NCI-H1930 (cell line): Measurements from ENCODE around the gene DAD1.
A peak's percentile ranks its signal among the peaks of the same experiment; 100 is the strongest.
"Not testable (repeated sequence)": the region's sequence is repeated elsewhere in the genome, so short reads cannot be mapped to it uniquely, and the experiment has no call there.

Source experiments
- DNase-seq, 2 experiments: peaks; one replicate each; lab custom pipeline; 2025; lab: John Stamatoyannopoulos, UW

DAD1 gene

DNA sequence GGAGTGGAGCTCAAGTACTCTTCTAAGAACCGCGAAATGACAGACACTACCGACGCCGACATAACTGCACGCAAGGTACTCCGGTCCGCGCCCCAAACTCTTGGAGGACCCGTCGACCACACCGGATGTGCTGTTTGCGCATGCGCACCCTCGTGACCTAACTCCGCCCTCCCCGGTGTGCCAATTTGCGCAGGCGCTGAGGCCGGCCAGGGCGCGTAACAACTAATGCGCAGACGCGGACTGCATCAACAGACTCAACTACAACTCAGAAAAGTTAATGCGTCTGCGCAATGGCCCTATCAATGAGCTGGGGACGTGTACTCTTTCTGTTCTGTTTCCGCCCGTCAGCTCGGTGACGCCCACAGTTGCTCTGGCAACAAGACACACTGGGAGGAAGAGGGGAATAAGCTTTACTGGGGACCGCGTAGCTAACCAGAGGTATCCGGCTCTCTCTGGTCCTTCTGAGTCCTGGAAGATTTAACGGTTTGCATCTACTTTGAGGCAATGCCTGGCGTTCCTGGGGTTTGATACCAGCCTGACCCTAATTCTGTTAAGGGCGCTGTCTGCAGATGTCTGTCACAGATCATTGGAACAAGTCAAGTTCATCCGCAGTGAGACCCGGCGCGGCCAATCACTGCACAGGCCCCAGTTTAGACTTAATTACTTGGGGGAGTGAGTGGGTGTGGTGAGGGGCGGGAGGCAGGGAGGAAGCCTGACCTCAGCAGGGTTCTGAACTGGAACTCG lies at the start of gene DAD1:
TSS of gene DAD1 (minus strand) at position 129 of the 744 bp plus-strand sequence. CDS start at position 62, 67 bp downstream.
- DNase-seq = peak; percentile 95 to 98

DNA sequence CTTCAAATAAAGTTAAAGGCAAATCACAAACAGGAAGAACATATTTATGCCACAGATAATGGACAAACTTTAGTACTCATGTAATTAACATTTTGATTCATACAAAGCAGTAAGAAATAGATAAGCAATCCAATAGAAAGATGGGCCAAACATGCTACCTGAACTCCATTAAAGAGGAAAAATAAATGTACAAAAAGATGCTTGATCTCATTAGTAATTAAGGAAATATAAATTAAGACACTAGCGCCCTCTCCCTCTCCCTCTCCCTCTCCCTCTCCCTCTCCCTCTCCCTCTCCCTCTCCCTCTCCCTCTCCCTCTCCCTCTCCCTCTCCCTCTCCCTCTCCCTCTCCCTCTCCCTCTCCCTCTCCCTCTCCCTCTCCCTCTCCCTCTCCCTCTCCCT lies 47.0 kb upstream of the DAD1 start:
- DNase-seq = not testable (repeated sequence)

DNA sequence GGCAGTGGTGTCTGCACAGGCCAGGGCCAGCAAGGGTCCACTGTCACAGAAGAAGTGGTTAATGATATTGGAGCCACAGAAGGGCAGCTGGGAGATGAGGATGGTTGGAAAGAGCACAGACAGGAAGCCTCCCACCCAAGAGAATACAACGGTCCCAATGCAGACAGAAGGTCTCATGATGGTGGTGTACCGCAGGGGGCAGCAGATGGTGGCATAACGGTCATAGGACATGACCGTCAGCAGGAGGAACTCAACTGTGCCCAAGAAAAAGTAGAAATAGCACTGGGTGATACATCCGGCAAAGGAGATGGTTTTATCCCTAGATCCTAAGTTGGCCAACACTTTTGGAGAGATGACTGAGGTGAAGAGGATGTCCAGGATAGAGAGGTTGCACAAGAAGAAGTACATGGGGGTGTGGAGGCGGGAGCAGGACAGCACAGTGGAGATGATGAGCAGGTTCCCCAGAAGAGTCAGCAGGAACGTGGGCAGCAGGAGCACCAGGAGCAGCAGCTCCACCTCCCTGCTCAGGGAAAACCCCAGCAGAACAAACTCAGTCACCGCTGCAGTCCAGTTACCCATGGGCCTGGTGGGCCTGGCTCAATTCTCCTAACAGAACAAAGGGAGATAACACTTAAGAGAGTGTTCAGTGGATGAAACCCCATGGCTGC lies 45.3 kb upstream of the DAD1 start:
- DNase-seq = no peak

DNA sequence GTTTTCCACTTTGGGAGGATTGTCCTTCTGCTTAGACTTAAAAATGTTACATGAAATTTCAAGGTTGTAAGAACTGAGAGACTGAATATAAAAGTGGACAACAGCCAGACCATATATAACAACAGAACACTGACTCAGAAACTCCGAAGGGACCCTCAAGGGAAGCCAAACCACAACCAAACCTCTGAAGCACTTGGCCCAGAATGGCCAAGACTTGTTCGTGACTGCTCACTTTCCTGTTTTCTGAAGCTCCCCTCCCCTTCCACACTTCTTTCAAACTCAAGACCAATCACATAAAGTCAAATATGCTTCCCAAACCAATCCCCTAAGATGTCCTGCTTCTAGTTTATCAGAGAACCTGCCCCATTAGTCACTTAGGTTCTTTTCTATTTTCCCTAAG lies 41.5 kb upstream of the DAD1 start:
- no peak for DNase-seq

DNA sequence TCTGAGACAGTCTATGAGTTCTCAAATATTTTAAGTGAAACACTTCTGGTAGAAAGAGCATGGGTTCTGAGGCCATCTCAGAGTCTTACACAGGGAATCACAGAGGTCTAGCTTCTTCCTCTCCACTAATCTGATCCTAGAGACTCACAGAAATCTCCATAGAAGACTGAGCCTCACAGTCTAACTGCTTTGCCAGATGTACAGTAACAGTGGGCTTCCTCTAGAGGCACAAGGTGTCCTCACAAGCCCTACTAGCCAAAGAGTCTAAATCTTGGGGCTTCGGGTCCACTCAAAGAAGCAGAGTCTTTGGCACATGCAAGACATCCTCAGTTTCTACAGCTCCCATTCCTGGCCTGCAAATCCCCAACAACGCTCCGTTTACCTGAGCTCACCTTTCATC lies 41.0 kb upstream of the DAD1 start:
- DNase-seq = no peak

DNA sequence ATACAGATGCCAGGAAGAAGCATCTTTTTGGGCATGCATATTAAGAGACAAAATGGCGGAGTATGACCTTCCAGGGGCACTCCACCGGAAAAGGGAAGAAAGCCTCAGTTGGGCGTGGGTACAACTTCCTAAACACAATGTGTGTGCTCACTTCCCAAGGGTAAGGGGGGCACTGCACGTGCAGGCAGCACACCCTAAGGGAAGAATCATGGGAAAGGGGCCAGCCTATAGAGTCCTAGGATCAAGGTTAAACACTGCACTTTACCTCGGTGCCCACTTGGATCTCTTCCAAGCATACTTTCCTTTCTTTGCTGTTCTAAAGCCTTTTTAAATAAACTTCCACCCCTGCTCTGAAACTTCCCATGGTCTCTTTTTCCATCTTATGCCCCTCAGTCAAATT lies 40.3 kb upstream of the DAD1 start:
- DNase-seq = no peak

DNA sequence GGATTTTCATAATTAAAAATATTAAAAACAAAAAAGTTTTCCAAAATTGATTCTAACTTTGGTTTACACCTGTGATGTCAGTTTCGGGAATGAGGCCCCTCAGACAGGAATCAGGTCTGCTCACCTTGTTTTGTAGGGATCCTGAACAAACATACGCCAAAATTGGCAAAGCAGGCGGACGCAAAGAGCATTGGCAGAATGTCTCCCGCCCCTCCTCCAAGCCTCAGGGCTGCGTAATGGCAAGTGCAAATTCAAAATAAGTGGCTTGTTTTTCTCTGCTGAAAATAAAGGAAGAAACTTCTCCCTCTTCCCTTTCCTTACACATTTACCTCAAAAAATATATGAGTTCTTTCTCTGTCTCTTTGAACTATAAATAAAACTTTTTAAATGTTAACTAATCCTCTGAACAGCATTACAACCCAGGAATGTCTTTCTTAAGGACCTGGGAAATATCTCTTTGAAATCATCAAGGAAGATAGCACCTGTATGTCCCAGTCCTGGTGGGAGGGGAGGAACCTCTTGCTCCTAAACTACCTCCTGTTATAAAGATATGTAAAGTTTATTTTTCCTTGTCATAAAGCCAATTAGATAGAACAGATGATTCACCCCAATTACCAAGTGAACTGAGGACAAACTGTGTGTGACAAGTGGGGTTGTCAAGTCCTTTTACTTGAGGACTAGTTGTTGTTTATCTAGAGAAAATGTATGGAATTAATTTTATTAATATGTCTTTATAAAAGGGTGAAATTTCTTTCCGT lies 38.7 kb upstream of the DAD1 start:
- DNase-seq = no peak

DNA sequence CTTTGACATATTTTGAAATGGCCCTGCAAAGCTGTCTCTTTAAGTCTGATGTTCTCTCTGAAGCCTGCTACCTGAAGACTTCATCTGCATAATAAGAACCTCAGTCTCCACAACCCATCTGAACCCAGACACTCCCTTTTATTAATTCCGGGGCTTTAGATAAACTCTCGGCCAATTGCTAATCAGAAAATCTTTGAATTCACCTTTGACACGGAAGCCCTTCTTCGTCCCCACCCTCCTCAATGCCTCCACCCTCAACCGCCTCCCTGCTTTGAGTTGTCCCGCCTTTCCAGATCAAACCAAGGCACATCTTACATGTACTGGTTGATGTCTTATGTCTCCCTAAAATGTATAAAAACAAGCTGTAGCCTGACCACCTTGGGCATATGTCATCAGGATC lies 37.6 kb upstream of the DAD1 start:
- no peak for DNase-seq

DNA sequence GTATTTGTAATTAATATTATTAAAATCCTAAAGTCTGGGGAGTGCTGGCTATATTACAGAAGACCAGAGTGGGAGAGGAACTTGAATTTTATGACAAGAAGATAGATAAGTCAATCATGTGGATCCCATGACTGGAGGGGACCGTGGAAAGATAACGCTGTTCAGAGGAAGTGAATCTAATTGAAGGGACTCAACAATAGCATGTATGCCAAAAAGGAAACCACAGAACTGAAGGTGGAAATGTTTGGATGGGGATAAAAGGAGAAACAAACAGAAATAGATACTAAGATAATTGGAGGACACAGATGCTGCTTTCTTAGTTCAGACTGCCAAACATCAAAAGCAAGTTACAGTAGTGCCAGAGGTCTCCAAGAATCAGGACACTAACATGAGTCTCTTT lies 34.0 kb upstream of the DAD1 start:
- DNase-seq = no peak

DNA sequence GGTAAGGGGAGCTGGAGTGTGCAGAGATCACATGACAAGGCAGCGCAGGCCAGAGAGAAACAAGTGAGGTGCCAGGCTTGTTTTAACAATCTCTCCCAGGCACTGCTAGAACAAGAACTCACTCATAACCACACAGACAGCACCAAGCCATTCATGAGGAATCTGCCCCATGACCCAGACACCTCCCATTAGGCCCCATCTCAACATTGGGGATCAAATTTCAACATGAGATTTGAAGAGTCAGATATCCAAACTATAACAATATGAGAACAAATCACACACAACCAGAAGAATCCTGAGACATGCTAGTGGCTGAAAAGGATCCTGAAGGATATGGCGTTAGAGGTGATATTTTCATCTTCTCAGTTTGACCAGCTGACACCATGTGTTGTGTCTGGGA lies 33.2 kb upstream of the DAD1 start:
- no peak for DNase-seq

DNA sequence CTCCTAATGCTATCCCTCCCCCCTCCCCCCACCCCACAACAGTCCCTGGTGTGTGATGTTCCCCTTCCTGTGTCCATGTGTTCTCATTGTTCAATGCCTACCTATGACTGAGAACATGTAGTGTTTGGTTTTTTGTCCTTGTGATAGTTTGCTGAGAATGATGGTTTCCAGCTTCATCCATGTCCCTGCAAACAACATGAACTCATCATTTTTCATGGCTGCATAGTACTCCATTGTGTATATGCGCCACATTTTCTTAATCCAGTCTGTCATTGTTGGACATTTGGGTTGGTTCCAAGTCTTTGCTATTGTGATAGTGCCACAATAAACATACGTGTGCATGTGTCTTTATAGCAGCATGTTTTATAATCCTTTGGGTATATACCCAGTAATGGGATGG lies 26.7 kb upstream of the DAD1 start:
- DNase-seq = not testable (repeated sequence)

DNA sequence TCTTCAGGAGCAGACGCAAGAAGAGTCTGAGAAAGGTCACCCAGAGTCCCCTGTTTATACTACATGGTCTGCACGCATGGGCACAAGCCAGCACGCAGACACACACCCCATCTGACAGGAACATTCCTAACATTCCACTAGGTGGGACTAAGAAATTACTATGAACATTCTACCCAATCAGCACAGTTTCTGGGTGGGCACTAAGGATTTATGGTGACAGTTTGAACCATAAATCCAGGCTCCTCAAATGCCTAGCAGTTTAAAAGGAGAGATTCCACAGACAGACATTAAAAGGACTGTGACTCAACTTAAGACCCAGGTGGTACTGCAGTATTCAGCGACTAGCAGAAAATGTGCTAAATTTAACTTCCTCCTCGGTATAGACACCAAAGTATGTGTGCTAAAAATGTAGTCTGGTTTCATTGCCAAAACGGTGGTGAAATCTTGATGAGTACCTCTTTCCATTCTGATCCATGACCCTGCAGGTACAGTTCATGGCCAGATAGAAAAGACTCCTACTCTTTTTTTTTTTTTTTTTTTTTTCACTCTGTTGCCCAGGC lies 25.3 kb upstream of the DAD1 start:
- no peak for DNase-seq

DNA sequence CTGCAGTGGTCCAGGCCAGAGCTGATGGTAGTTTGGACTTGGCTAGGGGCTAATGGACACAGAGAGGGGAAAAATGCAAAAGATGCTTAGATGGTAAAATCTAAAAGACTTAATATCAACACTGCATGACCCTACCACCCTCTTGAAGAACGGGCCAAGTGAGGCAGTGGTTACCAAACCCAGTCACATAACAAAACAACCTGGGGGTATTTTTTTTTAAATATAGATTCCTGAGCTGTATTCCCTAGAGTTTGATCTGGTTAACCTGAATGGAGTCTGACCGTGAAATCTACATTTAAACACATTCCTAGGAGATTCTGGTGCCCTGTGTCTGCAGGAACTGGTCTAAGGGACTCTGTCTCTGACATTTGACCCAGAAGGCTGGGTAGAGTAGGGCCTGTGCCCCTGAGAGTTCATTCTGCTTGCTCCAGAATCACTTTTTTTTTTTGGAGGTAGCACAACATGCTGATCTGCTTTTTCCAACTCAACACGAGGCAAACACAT lies 24.8 kb upstream of the DAD1 start:
- no peak for DNase-seq

DNA sequence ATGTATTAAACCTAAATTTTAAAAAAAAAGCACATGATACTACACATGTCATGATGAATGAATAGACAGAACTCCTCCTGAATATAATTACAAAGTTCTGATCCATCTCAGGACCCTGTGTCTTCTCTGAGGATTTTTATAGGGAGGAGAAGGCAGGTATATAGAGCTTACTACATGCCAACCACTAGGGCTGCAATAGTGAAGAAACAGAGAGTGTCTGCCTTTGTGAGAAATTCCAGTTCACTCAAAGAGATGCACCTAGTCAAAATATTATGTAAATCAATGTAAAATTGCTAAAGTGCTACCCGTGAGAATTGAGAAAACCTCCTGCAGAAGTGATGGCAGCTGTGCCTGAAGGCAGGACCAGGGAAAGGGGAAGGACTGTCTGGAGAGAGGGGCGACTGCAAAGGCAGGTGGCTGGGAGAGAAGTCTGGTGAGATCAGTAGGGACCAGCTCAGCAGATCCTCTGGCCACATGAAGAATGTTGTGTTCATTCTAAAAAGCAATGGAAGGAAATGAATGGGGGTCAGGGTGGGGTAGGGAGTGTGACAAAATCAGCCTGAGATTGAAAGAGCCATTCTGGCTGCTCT lies 24.2 kb upstream of the DAD1 start:
- DNase-seq = no peak

DNA sequence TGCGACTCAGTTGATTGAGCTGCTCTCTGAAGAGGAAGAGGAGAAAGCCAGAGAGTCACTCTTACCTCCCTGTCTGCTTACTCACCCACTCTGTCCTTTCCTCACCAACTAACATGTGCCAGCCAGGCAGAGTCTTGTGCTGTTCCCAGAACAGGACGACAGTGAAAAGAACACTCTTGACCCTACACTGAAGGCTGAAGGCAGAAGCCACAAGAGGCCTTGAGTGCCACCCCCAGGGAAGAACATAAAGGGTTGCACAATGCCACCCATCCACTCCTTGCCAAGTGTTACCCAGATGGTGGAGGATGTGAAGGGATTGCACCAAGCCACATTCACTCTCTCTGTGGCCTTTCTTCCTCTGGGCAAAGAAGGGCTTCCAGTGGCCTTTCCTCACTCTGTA lies 21.9 kb upstream of the DAD1 start:
- DNase-seq = no peak

DNA sequence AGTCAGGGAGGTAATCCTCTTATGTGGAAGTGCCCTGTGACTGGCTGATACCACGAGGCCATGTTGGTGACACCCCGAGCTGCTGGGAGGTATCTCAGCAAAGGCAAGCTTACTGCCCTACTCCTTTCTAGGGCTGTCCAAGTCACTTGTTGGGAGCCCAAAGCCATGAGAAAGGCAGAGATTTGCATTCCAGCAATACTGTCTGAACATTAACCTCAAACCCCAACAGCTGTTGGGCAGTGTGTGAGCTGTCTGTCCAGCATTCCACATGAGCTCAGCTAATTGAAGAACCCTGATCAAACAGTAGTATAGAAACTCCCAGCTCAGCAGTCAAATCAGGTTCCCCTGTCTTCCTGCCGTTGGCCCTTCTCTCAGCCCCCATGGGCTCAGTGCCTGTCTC lies 18.3 kb upstream of the DAD1 start:
- DNase-seq = no peak

DNA sequence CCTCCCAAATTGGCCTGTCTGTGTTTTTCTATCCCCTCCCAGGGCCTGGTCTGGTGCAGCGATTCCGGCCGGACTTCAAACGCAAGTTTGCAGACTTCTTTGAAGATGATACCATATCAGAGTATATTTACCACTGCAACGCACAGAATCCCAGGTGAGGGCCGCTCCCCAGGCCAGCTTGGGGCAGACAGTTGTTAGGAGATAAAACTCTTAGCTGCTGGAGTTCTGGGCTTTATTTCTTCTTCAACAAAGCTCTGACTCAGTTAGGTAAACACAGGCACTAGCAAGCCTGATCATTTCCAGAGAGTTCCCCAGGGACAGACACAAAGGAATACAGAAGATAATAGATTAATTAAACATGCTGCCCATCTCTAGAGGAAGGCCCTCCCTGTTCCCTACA lies 17.4 kb upstream of the DAD1 start:
- DNase-seq = peak; percentile 48 to 65

DNA sequence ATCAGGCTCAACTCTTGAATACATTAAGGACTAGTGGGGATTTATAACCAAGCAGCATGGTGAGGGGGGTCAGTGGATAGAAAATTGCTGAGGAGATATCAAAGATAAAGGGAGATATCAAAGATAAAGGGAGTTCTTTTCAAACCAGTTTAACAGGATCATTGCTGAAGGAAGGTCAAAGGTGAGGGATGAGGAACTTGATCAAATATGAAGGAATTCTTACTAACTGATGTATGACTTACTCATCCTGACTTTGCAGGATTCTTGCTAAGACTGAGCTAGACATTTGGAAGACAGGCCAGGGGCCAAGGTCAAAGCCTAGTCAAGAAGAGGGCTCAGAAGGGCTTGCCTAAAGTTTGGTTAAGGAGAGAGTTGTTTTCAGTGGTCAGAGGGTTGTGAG lies 13.8 kb upstream of the DAD1 start:
- DNase-seq = no peak

DNA sequence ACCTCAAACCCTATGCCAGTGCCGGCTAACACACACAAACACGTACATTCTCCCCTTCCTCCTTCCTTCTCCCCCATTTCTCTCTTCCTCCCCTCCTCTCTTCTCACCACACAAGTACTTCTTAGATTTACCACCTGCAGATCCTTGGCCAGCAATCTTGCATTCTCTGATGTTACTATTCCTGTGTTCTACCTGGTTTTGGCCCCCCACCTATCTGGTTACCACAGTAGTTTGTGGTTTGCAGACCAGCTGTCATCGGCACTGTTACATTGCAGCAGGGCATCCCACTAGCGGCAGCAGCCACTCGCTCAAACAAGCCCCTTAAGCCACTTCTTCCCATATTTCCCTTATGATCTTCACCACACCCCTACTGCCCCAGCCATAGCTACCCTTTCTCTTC lies 13.0 kb upstream of the DAD1 start:
- DNase-seq = no peak

DNA sequence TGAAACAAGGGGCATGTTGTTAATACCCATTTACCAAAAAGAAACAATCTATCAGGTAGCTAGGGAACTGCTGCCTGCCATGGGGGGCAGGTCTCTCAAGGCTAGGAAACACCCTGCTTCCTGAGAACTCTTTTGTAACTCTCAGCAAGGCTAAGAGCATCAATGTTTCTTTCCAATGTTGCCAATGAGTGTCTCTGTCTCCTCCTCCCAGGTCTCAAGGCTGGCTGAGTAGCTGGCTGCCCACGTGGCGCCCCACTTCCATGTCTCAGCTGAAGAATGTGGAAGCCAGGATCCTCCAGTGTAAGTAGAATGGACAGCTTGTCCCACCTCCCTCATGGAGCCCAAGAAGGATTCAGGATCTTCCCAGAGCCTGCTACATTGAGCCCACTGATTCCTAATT lies 12.4 kb upstream of the DAD1 start:
- no peak for DNase-seq

DNA sequence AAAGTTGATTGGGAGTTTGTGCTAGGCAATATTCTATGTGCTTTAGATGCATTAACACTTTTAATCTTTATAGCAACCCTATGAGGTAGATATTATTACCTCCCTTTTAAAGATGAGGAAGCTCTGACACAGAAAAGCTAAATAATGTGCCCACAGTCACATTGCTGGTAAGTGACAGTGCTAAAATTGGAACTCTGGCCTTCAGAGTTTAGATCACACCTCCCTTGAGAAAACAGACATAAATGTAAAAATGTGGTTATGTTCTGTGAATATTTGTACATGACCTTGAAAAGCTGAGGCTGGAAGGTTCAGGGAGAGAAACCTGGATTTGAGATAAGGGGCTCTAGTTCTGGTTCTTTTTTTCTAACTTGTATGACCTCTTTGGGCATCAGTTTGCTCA lies 11.0 kb upstream of the DAD1 start:
- DNase-seq = no peak

DNA sequence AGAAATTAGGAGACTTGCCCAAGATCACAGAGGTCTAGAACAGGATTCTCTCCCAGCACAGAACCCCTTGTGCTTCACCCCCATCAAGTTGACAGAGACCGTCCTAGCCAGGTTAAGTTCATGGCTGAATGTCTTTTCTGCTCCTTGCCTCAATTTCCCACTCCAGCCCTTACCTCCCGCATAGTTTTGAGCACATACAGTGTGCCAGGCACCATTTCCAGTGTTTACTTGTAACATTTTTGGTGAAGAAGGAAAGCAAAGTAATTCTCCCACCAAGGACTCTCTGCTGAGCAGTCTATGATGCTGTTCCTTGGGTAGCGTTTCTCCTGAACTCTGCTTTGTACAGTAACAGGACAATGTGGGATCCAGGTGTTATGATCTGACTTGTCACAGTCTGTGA lies 10.3 kb upstream of the DAD1 start:
- DNase-seq = no peak
